Psoas muscle (tissue), 8 donors: Measurements from ENCODE around the gene SPAG5. TPM values are rescaled to one million over a fixed set of nuclear protein-coding genes. Genes with fewer than 3 reads are reported as not detected.

Experiments used
- ATAC-seq, 4 donors: fragments of 200-7000 bp; cut with Tn5 transposase; one replicate each; pipeline ENCODE4 v1.9.1; 2020; ENCODE audit warnings: moderate library complexity in 3 of 4, mild to moderate bottlenecking in 2 of 4
- DNase-seq, 2 donors: peaks; one replicate each; pipeline ENCODE4 v3.0.0-alpha.2; 2020
- H3K27ac ChIP-seq: fragments of 200-600 bp; one replicate; pipeline ENCODE4 v1.8.0; 2022
- H3K27me3 ChIP-seq, 3 donors: fragments of 200-600 bp in 1 of 3; one replicate each; pipeline versions ENCODE4 v1.6.1 to v1.8.0; 2013 to 2022; ENCODE audit warnings: low read length in 2 of 3, mild to moderate bottlenecking in 2 of 3, moderate library complexity in 1 of 3; ENCODE audit not compliant: insufficient read depth in 3 of 3
- H3K36me3 ChIP-seq, 2 donors: fragments of 200-600 bp in 1 of 2; one replicate each; pipeline versions ENCODE4 v1.6.1 to v1.8.0; 2013 to 2022; ENCODE audit warnings: low read depth in 1 of 2, mild to moderate bottlenecking in 1 of 2, moderate library complexity in 1 of 2; ENCODE audit not compliant: insufficient read depth in 1 of 2
- H3K4me1 ChIP-seq: fragments of 200-600 bp; one replicate; pipeline ENCODE4 v1.8.0; 2022
- H3K4me3 ChIP-seq: fragments of 200-600 bp; one replicate; pipeline ENCODE4 v1.8.0; 2022; ENCODE audit warnings: mild to moderate bottlenecking
- H3K9me3 ChIP-seq: fragments of 200-600 bp; one replicate; pipeline ENCODE4 v1.8.0; 2022
- WGBS, 3 donors: extraction: QIAGEN DNeasy Blood & Tissue Kit; methylation state at CpG; one replicate each; pipeline versions ENCODE4 v1.1.6 to v1.1.7; 2013; 5-methylcytosine and 5-hydroxymethylcytosine counted together
- intact Hi-C, 2 donors: fragments of 100-400 bp; cut with DNase I; formaldehyde crosslinking; loops; one replicate each; pipeline versions ENCODE4 v1.11.0 to v1.14.2; 2022
- polyA plus RNA-seq, 3 donors: library from polyadenylated mRNA; stranded (reverse); fragments of 200-250 nt; gene quantifications; one replicate each; pipeline ENCODE4 v1.2.3, GENCODE V29; 2013
- total RNA-seq, 4 donors: library from RNA; stranded (reverse); fragmentation: NEBNext Ultra II Directional in 2 of 4; extraction: Animal tissue kit (Norgen Biotek cat#: 25700) in 2 of 4; gene quantifications; one replicate each; pipeline versions ENCODE4 v1.2.1 to v1.2.4, GENCODE V29; 2021 to 2023
- TF ChIP-seq, protein P1 (sequence below): fragments of 200-600 bp; IDR thresholded peaks from one replicate; pipeline ENCODE4 v1.8.0; 2022; ENCODE audit warnings: antibody characterized with exemption
- donor health status: healthy with polysubstance abuse.
- donor health status: DM: no; HTN: no; CAD: no; lungs with moderate emphysema.
- donor health status: Bipolar disorder and iron deficiency.
- donor health status: healthy.
- donor health status: DM: yes; HTN: yes; CAD: no.
- donor health status: DM: no; HTN: no; CAD: no.
- donor health status: DM: no; HTN: no; CAD: no.
- donor health status: DM: yes; HTN: yes; CAD: no.

The SPAG5 gene
- total and polyA plus RNA-seq, 7 donors: 0.15 to 2.4 (median 1.1) TPM

DNA sequence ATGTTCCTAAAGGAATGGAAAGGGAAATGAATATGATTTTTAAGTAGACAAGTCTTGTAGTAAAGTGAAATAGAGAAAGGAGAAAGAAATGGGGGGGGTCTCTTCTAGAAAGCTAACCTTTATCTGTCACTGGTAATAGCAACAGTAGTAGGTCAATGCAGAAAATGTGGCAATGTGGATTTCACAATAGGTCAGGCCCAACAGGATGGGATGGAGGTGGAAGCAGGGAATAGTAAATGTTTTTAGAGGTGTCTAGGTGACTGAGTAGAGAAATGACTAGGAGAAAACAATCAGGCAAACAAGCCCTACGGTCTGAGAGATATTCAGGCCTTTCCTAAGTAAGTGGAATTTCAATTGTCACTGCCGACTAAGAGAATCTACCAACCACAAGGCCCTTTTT lies 21.2 kb upstream of the SPAG5 start:
- no peaks in the 10 kb centered on the region for H3K27me3 ChIP-seq
- H3K4me3 ChIP-seq: no peak overlapping the region
- TF ChIP-seq, protein P1, sequence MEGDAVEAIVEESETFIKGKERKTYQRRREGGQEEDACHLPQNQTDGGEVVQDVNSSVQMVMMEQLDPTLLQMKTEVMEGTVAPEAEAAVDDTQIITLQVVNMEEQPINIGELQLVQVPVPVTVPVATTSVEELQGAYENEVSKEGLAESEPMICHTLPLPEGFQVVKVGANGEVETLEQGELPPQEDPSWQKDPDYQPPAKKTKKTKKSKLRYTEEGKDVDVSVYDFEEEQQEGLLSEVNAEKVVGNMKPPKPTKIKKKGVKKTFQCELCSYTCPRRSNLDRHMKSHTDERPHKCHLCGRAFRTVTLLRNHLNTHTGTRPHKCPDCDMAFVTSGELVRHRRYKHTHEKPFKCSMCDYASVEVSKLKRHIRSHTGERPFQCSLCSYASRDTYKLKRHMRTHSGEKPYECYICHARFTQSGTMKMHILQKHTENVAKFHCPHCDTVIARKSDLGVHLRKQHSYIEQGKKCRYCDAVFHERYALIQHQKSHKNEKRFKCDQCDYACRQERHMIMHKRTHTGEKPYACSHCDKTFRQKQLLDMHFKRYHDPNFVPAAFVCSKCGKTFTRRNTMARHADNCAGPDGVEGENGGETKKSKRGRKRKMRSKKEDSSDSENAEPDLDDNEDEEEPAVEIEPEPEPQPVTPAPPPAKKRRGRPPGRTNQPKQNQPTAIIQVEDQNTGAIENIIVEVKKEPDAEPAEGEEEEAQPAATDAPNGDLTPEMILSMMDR: no peak
- no peaks in the 10 kb centered on the region for H3K9me3 ChIP-seq
- H3K27ac ChIP-seq: no peak overlapping the region
- WGBS, 3 donors: 79 to 85% (median 84%) methylated on average over 2 of the region's 2 CpGs
- DNase-seq (no peak), ATAC-seq (no peak)
- H3K36me3 ChIP-seq: peaks cover 41 to 97% of the 10 kb centered on the region in 2 donors
- H3K4me1 ChIP-seq: no peaks in the 10 kb centered on the region
- intact Hi-C loops: no loop called here

DNA sequence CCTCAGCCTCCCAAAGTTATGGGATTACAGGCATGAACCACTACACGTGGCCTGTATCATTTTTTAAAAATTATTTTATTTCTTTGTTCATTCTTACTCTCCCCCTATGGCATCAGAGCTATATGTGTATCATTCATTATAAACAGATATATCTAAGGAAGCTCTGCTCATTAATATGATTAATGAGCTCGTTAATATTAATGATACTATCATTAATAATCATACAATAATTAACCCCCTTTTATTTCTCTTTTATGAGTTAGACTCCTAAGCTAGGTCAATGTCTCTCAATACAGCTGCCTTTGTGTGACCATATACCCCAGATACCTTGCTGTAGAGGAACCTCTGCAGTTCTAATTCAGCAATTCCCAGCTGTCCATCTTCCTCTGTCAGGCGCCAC lies 19.6 kb upstream of the SPAG5 start:
- Histone ChIP-seq H3K27ac (no peak overlapping the region), H3K9me3 (no peaks in the 10 kb centered on the region), H3K4me1 (no peaks in the 10 kb centered on the region), H3K27me3 (no peaks in the 10 kb centered on the region), H3K4me3 (no peak overlapping the region), H3K36me3 (peaks cover 35 to 100% of the 10 kb centered on the region in 2 donors)
- intact Hi-C loops: no loop called here
- ATAC-seq (no peak), DNase-seq (no peak)
- TF ChIP-seq, protein P1: no peak
- 95 to 96% (median 95%) methylated on average over 3 of the region's 3 CpGs for WGBS, 3 donors

DNA sequence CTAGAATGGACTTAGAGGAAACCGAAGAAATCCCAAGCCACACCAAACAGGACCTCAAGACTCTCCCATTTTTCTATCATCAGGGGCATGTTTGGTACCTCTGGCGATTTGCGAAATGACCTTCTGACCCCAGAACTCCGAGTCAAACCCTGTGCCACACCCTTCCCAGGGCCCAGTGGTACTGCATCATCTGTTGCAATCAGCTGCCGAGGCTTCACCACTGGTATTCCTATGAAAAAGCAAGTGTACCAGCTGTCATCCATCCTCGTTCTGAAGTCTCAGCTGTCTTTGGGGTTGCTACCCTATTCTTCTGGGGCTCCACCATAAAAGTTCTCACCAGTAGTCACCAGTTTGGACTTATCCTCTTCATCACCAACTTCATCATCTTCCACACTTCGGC lies 17.5 kb upstream of the SPAG5 start:
- Histone ChIP-seq H3K4me1 (no peaks in the 10 kb centered on the region), H3K9me3 (no peaks in the 10 kb centered on the region), H3K27me3 (no peaks in the 10 kb centered on the region), H3K4me3 (no peak overlapping the region), H3K27ac (no peak overlapping the region), H3K36me3 (peaks cover 24 to 99% of the 10 kb centered on the region in 2 donors)
- 78 to 83% (median 81%) methylated on average over 7 of the region's 7 CpGs for WGBS, 3 donors
- intact Hi-C loops: no loop called here
- ATAC-seq (no peak), DNase-seq (no peak)
- TF ChIP-seq, protein P1: no peak

DNA sequence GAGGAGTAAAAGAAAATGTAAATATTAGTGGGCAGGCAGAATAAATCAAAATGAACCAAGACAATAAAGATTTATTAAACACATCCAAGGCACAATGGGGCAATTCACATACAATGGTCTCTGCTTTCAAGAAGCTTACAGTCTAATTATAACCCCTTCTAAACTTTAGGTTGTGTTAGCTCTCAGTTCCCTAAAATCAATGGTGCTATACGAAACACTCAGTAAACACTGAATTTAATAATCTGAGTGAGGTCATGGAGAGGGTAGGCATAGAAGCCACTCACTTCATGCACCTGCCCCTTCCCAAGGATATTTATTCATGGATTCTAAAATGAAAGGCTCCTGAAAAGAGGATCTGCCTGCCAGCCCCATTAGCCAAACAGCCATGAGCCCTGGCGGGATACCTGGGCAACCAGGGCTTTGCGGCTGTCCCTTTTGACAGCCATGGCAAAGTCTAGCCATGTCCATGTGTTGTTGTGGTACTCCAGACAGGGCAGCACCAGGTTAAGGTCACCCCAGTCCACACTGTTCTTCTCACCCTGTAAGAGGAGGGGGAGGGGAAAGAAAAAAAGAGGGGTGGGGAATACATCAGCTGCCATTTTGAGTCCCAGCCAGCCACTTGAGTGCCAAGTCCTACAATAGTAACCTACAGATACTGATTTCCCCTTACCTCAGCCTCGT lies 16.6 kb upstream of the SPAG5 start:
- H3K9me3 ChIP-seq: no peaks in the 10 kb centered on the region
- peaks cover 25 to 99% of the 10 kb centered on the region in 2 donors for H3K36me3 ChIP-seq
- H3K4me1 ChIP-seq: no peaks in the 10 kb centered on the region
- no peak overlapping the region for H3K4me3 ChIP-seq
- DNase-seq (no peak), ATAC-seq (no peak)
- intact Hi-C loops: no loop called here
- no peaks in the 10 kb centered on the region for H3K27me3 ChIP-seq
- WGBS, 3 donors: 82 to 84% (median 82%) methylated on average over 4 of the region's 4 CpGs
- H3K27ac ChIP-seq: no peak overlapping the region
- TF ChIP-seq, protein P1: no peak
